HFF-Myc (cell line): ENCODE measurements around the gene SEZ6L2.

Source experiments
- DNase-seq: peaks from one replicate; pipeline ENCODE4 v3.0.0-alpha.2; 2011; ENCODE audit warnings: low read depth; ENCODE audit errors: extremely low read depth
- H3K4me3 ChIP-seq: replicated peaks from 2 replicates; pipeline ENCODE4 v1.5.1; 2011; ENCODE audit warnings: low read depth, mild to moderate bottlenecking, control low read depth, low read length
- TF ChIP-seq, protein P1 (sequence below): IDR thresholded peaks from 2 replicates; pipeline ENCODE4 v1.5.1; 2012; ENCODE audit warnings: mild to moderate bottlenecking, low read depth, low read length, control low read depth; ENCODE audit errors: missing control alignments

SEZ6L2 gene

GRCh38 chr16:29920288-29921033 lies 21.1 kb upstream of the SEZ6L2 start:
- no peak for DNase-seq
- TF ChIP-seq, protein P1, sequence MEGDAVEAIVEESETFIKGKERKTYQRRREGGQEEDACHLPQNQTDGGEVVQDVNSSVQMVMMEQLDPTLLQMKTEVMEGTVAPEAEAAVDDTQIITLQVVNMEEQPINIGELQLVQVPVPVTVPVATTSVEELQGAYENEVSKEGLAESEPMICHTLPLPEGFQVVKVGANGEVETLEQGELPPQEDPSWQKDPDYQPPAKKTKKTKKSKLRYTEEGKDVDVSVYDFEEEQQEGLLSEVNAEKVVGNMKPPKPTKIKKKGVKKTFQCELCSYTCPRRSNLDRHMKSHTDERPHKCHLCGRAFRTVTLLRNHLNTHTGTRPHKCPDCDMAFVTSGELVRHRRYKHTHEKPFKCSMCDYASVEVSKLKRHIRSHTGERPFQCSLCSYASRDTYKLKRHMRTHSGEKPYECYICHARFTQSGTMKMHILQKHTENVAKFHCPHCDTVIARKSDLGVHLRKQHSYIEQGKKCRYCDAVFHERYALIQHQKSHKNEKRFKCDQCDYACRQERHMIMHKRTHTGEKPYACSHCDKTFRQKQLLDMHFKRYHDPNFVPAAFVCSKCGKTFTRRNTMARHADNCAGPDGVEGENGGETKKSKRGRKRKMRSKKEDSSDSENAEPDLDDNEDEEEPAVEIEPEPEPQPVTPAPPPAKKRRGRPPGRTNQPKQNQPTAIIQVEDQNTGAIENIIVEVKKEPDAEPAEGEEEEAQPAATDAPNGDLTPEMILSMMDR, result no peak

GRCh38 chr16:29916979-29917378 lies 17.6 kb upstream of the SEZ6L2 start:
- no peak for DNase-seq
- no peak overlapping the region for H3K4me3 ChIP-seq

More at GRCh38 chr16:29920288-29921033, 21.1 kb upstream of the SEZ6L2 start:
- no peak overlapping the region for H3K4me3 ChIP-seq

DNA sequence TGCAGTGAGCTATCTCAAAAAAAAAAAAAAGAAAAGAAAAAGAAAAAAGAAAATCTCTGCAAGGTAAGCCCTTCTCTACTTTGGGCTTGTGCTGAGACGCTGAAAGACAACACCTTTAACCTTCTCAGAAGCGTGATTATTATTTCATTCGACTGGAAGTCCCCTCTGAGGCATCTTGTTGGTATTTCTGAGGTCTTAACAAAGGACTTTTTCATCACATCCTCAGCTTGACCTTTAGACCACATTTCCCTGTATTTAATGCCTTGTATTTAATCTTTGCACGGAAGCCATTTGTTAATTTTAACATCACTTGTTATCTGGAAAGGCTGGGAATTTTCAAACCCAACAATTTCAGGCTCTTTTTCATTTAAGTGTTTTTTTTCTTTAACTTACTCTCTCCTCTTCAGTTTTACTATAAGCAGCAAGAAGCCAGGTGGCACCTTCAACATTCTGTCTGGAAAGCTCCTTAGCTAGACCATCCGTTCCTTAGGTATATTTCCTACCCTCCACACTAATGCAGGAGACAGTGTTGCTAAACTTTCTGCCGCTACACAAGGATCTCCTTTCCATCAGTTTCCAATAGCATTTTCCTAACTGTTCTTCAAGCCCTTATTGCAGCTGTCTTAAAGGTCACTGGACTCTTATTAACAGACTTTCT lies 16.4 kb upstream of the SEZ6L2 start:
- TF ChIP-seq, protein P1, result no peak
- H3K4me3 ChIP-seq, result no peak overlapping the region
- no peak for DNase-seq

More at GRCh38 chr16:29916979-29917378, 17.6 kb upstream of the SEZ6L2 start:
- TF ChIP-seq, protein P1, result no peak

DNA sequence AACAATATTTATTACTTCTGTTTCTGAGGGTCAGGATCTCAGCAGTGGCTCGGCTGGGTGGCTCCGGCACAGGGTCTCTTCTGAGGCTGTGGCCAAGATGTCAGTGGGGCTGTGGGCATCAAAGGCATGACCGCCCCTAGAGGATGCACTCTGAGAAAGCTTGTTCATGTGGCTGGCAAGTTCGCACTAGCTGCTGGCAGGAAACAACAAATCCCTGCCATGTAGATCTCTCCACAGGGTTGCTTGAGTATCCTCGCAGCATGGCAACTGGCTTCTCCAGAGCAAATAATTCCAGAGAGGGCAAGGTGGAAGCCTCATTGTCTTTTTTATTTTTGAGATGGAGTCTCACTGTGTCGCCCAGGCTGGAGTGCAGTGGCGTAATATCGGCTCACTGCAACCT lies 14.2 kb upstream of the SEZ6L2 start:
- H3K4me3 ChIP-seq, result no peak overlapping the region
- TF ChIP-seq, protein P1, result no peak
- DNase-seq, result no peak

- H3K4me3 ChIP-seq, result no peak overlapping the region
- TF ChIP-seq, protein P1, result no peak
- no peak for DNase-seq
Observed at GRCh38 chr16:29912087-29912486, 12.7 kb upstream of the SEZ6L2 start.

- TF ChIP-seq, protein P1, result no peak
- H3K4me3 ChIP-seq, result no peak overlapping the region
- DNase-seq, result no peak
Observed at GRCh38 chr16:29911676-29912010, 12.3 kb upstream of the SEZ6L2 start.
